Renal cortex interstitium (tissue), 11 donors: ENCODE measurements around the gene CHIA. TPM values are rescaled to one million over a fixed set of nuclear protein-coding genes. Genes with fewer than 3 reads are reported as not detected.
"Not testable (repeated sequence)": the region's sequence is repeated elsewhere in the genome, so short reads cannot be mapped to it uniquely, and the experiment has no call there.

Source experiments
- DNase-seq, 11 donors: peaks; one replicate each; pipeline ENCODE4 v3.0.0-alpha.2; 2013; ENCODE audit warnings: low read depth in 9 of 11, low spot score in 4 of 11; ENCODE audit errors: extremely low read depth in 1 of 11
- polyA plus RNA-seq, 3 donors: library from polyadenylated mRNA; unstranded; fragments of 120-200 nt; gene quantifications; one replicate each; pipeline ENCODE4 v1.2.1, GENCODE V29; 2013; ENCODE audit not compliant: insufficient read length in 3 of 3

CHIA gene
- polyA plus RNA-seq, 3 donors = not detected

GRCh38 chr1:111280267-111280666, 10.4 kb upstream of the CHIA start:
- no peak for DNase-seq

- no peak for DNase-seq
Measured at GRCh38 chr1:111281411-111281810, 9.2 kb upstream of the CHIA start.

- DNase-seq = no peak
Measured at GRCh38 chr1:111283838-111284237, 6.8 kb upstream of the CHIA start.

- DNase-seq = no peak
Measured at GRCh38 chr1:111285879-111286278, 4.8 kb upstream of the CHIA start.

- DNase-seq = no peak
Measured at GRCh38 chr1:111286912-111287311, 3.7 kb upstream of the CHIA start.

- DNase-seq = no peak
Measured at GRCh38 chr1:111289371-111289770, 1.3 kb upstream of the CHIA start.

- no peak for DNase-seq
Measured at GRCh38 chr1:111290104-111290503, 547 bp upstream of the CHIA start.

GRCh38 chr1:111294390-111294789, 3.7 kb downstream of the CHIA start:
- DNase-seq = no peak

DNA sequence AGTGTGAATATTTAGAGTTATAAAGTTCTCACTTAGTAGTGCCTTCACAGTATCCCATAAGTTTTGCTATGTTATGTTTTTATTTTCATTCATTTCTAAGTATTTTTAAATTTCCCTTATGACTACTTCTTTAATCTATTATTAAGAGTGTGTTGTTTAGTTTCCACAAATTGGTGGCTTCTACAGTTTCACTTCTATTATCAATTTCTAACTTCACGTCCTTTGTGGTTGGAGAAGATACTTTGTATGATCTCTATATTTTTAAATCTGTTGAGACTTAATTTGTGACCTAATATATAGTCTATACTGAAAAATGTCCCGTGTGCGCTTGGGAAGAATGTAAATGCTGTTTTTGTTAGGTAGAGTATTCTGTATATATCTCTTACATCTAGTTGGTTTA, 11.7 kb downstream of the CHIA start:
- no peak for DNase-seq

- DNase-seq = no peak
Measured at GRCh38 chr1:111309690-111310089, 19.0 kb downstream of the CHIA start.

- no peak for DNase-seq
Measured at GRCh38 chr1:111318523-111318922, 27.9 kb downstream of the CHIA start.

GRCh38 chr1:111320066-111320879, 29.6 kb downstream of the CHIA start:
- DNase-seq = no peak

DNA sequence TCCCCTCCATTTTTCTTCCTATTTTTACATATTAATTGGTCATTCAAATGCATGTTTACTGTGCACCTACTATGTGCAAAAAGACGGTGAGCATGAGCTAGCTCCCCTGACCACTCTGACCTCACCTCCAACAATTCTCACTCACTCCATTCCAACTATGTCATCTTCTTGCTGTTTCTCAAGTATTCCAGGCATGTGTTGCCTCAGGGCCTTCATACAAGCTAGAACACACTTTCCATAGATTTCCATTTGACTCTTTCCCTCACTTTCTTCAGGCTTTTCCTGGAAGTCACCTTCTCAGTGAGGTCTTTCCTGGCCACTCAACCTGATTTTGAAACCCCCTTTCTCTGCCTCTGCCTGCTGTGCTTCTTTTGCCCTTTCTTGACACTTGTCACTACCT, 32.6 kb downstream of the CHIA start:
- no peak for DNase-seq

- DNase-seq = no peak
Measured at GRCh38 chr1:111332190-111332589, 41.5 kb downstream of the CHIA start.

- no peak for DNase-seq
Measured at GRCh38 chr1:111334169-111334568, 43.5 kb downstream of the CHIA start.

GRCh38 chr1:111335214-111335877, 44.7 kb downstream of the CHIA start:
- DNase-seq = not testable (repeated sequence)

- not testable (repeated sequence) for DNase-seq
Measured at GRCh38 chr1:111338849-111339248, 48.2 kb downstream of the CHIA start.

DNA sequence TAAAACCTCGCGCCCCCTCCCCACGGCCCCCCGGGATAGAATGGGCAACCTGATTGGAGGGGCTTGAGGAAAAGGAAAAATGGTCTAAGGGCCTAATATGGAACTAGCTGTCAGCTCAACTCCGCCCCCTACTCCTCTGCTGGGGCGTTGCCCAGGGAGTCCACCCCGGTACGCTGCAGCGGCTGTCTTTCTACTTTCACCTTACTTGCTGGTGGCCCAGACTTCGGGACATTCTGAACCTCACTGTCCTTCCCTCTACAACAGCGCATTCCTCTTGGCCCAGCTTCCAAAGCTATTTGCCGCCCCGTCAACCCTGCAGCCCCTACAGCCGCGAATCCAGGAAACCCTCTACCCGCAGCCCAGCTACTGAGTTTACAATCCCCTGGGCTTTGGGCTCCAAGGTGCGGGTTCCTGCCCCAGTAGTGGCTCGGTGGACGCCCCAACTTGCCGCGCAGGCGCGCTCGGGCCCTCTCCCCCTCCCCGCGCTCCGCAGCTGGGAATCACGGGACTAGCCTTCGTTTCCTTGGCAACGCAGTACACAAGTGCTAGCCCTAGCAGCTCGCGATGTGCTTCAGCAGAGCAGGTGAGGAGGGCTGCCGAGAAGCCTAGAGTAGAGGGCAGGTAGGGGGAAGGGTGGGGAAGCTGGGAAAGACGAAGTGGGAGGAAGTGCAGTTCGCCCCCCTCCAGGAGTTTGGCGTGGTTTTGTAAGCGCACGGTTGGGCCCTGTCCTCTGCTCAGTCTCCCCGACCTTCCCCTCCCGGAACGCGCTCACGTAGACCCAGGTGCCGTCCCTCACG, 55.6 kb downstream of the CHIA start:
- peak; percentile 83 to 94 (median 87) for DNase-seq

DNA sequence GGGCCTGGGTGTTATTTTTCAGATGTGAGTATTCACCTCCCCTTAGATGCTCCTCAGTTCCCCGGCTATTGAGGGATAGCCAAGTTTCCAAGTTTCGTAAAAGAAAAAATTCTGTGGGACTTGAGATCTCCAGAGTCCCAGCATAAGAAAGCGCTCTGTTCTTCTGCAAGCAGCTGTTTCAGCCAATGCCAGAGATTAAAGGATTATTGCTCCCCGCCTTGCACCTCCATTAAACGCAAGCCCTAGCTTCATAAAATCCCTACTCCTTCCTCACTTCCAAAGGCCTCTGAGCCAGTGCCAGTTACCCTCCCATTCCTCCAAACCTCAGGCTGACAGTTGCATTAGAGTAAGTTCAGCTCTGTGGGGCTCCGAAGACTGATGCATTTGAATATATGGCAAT, 56.4 kb downstream of the CHIA start:
- DNase-seq = no peak

DNA sequence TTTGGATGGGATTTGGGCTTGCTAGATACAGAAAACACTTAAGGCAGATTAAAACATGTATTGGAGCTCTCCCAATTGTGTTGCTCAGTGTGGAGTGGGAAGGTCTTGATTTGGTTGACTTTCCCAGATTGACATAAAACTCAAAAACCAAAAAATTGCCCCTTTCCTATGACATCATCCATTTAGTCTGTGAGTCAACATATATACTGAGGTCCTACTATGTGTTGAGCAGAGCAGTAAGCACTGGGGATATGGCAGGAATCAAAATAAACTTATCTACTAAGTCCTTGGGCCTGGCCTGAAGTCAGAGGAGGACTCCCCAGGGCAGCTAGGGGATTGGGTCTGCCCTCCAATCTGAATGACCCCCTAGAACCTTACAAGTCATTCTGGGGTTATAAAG, 61.0 kb downstream of the CHIA start:
- no peak for DNase-seq
